ENCODE measurements around the gene WFDC2.

The WFDC2 gene

GRCh38 chr20:45436732-45437485 lies 32.6 kb upstream of the WFDC2 start:
- CTCF ChIA-PET, result interaction anchor here (0.5 to 5.6 kb wide), 50 partner anchors 9 to 1000 kb away, joined by 3 to 95 read pairs (median 4); partner anchors contain the start of genes DBNDD2, PIGT, SDC4 and SYS1
- H3K36me3 ChIP-seq (ENCODE audit: control insufficient read depth in 2 of 2, insufficient read depth in 1 of 2, low read length in 2 of 2), result peaks cover 0 to 4% of the 10 kb centered on the region in 2 experiments; a peak in 1 of 3 replicates
- 0 out of 2 replicates have a peak, but pooled peaks cover 4% of the 10 kb centered on the region for H3K4me1 ChIP-seq (ENCODE audit: control insufficient read depth, insufficient read depth, low read length)
- POLR2A ChIA-PET, result interaction anchor here (0.7 to 2.1 kb wide), 13 partner anchors 9 to 334 kb away, joined by 3 to 12 read pairs (median 5); partner anchors contain the start of genes PIGT, SDC4 and SYS1
- H3K27ac ChIP-seq (ENCODE audit: extremely low read depth, low read depth, low read length), result no peak overlapping the region
- peak overlapping the region; percentile 59 for H3K4me3 ChIP-seq (ENCODE audit: low read depth, low read length)
- no peaks in the 10 kb centered on the region for H3K9me3 ChIP-seq (ENCODE audit: control insufficient read depth, insufficient read depth, low read depth, low read length)
- peak; percentile 92 for TF ChIP-seq ZBTB8A (tag by site-specific recombination; IDR thresholded peaks at IDR 0.05)
- TF ChIP-seq ZNF660 (tag by site-specific recombination; IDR thresholded peaks at IDR 0.05), result peak; percentile 38; the same call in 1 of the 2 replicates
- no peak for TF ChIP-seq AEBP2 (tag by site-specific recombination; IDR thresholded peaks at IDR 0.05; ENCODE audit: borderline replicate concordance)
- no peak for TF ChIP-seq ZNF221 (tag by site-specific recombination; IDR thresholded peaks at IDR 0.05; ENCODE audit: borderline replicate concordance)
- no peak for TF ChIP-seq ZNF473 (tag by site-specific recombination; IDR thresholded peaks at IDR 0.05)
- TF ChIP-seq ZNF670 (tag by site-specific recombination; IDR thresholded peaks at IDR 0.05; ENCODE audit: low read depth), result no peak
- peak; percentile 80 for TF ChIP-seq KLF1 (tag by site-specific recombination; IDR thresholded peaks at IDR 0.05)
- no peak for TF ChIP-seq ZNF214 (tag by site-specific recombination; IDR thresholded peaks at IDR 0.05; ENCODE audit: borderline replicate concordance)
- TF ChIP-seq MZF1 (tag by site-specific recombination; IDR thresholded peaks at IDR 0.05; ENCODE audit: borderline replicate concordance), result no peak
- no peak for TF ChIP-seq ZNF16 (tag by site-specific recombination; IDR thresholded peaks at IDR 0.05; ENCODE audit: low read depth)
- TF ChIP-seq ZNF548 (tag by site-specific recombination; IDR thresholded peaks at IDR 0.05), result no peak
- TF ChIP-seq ZNF544 (tag by site-specific recombination; IDR thresholded peaks at IDR 0.05), result no peak
- no peak for TF ChIP-seq TSHZ1 (tag by site-specific recombination; IDR thresholded peaks at IDR 0.05; ENCODE audit: borderline replicate concordance)
- TF ChIP-seq PRDM2 (tag by site-specific recombination; IDR thresholded peaks at IDR 0.05; ENCODE audit: borderline replicate concordance), result no peak
- no peak; the same call in 1 of the 2 replicates for TF ChIP-seq SP3 (tag by site-specific recombination; IDR thresholded peaks at IDR 0.05)
- no peak for TF ChIP-seq ZNF621 (tag by site-specific recombination; IDR thresholded peaks at IDR 0.05)
- TF ChIP-seq KLF16 (tag by site-specific recombination; IDR thresholded peaks at IDR 0.05), result peak; percentile 65
- TF ChIP-seq ZNF449 (tag by site-specific recombination; IDR thresholded peaks at IDR 0.05), result no peak
- TF ChIP-seq ZNF792 (tag by site-specific recombination; IDR thresholded peaks at IDR 0.05), result no peak
- no peak for TF ChIP-seq ZNF623 (tag by site-specific recombination; IDR thresholded peaks at IDR 0.05)
- TF ChIP-seq ZNF132 (tag by site-specific recombination; IDR thresholded peaks at IDR 0.05; ENCODE audit: borderline replicate concordance), result no peak
- no peak for TF ChIP-seq TRIM28 (IDR thresholded peaks at IDR 0.05; ENCODE audit: borderline replicate concordance, low read length)
- TF ChIP-seq ZNF513 (tag by site-specific recombination; IDR thresholded peaks at IDR 0.05), result no peak
